SU-DHL-6 (cell line): Measurements from ENCODE around the gene AADAC.

Experiments used
- EZH2phosphoT487 ChIP-seq: fragments of 200-600 bp; sonication (generic), shearing (Covaris generic); conservative IDR thresholded peaks from 2 replicates; pipeline ENCODE4 v1.6.1; 2018; ENCODE audit warnings: mild to moderate bottlenecking, antibody characterized with exemption, low read length, moderate library complexity, mixed read lengths
- TF ChIP-seq, protein P1 (sequence below): fragments of 200-600 bp; sonication (generic); IDR thresholded peaks from one replicate; pipeline ENCODE4 v1.5.1; 2017; ENCODE audit warnings: antibody characterized with exemption, mild to moderate bottlenecking, low read length, moderate library complexity; ENCODE audit not compliant: insufficient read depth, poor library complexity, severe bottlenecking

DNA sequence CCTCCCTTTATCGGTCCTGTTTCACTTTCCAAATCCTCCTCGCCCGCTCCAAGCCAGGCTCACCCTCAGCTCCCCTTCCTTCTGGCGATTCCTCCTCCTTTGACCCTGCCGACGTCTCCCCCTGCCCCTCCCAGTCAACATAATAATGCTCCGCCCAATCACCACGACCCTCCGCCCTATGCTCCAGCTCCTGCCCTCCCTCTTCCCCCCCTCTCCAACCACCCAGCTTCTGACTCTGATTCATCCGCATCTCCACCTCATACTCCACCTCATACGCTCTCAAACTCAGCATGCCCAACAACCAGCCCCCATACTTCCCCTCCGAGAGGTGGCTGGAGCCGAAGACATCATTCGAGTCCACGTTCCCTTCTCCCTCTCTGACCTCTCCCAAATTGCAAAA is 7.1 kb upstream of the AADAC start:
- TF ChIP-seq, protein P1, sequence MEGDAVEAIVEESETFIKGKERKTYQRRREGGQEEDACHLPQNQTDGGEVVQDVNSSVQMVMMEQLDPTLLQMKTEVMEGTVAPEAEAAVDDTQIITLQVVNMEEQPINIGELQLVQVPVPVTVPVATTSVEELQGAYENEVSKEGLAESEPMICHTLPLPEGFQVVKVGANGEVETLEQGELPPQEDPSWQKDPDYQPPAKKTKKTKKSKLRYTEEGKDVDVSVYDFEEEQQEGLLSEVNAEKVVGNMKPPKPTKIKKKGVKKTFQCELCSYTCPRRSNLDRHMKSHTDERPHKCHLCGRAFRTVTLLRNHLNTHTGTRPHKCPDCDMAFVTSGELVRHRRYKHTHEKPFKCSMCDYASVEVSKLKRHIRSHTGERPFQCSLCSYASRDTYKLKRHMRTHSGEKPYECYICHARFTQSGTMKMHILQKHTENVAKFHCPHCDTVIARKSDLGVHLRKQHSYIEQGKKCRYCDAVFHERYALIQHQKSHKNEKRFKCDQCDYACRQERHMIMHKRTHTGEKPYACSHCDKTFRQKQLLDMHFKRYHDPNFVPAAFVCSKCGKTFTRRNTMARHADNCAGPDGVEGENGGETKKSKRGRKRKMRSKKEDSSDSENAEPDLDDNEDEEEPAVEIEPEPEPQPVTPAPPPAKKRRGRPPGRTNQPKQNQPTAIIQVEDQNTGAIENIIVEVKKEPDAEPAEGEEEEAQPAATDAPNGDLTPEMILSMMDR = no peak
- TF ChIP-seq EZH2phosphoT487 = no peak
